PC-9 (cell line): ENCODE data around the gene FAM118A. TPM values are rescaled to one million over a fixed set of nuclear protein-coding genes. Genes with fewer than 3 reads are reported as not detected.

Experiments
- BruUV-seq: library from RNA; stranded (reverse); fragments of 400-500 nt; replicated peaks from 2 replicates; lab custom pipeline; 2021; lab: Mats Ljungman, UMichigan
- CTCF ChIA-PET: fragments of 300-600 bp; sonication (Branson Sonifier 250); formaldehyde crosslinking; loops from one replicate; lab custom pipeline; 2022; ENCODE audit warnings: antibody characterized with exemption; lab: Charles Lee
- POLR2A ChIA-PET: fragments of 300-600 bp; sonication (Branson Sonifier 250); formaldehyde crosslinking; loops from one replicate; lab custom pipeline; 2022; ENCODE audit warnings: antibody characterized with exemption; ENCODE audit not compliant: unreplicated experiment; lab: Charles Lee
- DNase-seq, 2 experiments: peaks; one replicate each; pipeline versions ENCODE4 v3.0.0 to v3.0.0-alpha.2; 2015 to 2022; ENCODE audit warnings: mixed read lengths in 1 of 2
- H2AFZ ChIP-seq: fragments of 200-600 bp; sonication (generic); 2 replicates; pipeline ENCODE4 v1.8.1; 2017; ENCODE audit warnings: antibody characterized with exemption
- H3F3A ChIP-seq: fragments of 200-600 bp; sonication (generic); 2 replicates; pipeline ENCODE4 v1.8.1; 2017; ENCODE audit warnings: antibody characterized with exemption, mild to moderate bottlenecking, low read depth; ENCODE audit not compliant: insufficient read depth
- H3K27ac ChIP-seq: fragments of 200-600 bp; sonication (generic); 2 replicates; pipeline ENCODE4 v1.6.1; 2016; ENCODE audit warnings: mixed run types
- H3K27me3 ChIP-seq: fragments of 200-600 bp; sonication (generic); 2 replicates; pipeline ENCODE4 v1.6.1; 2016; ENCODE audit warnings: low read depth, mixed run types; ENCODE audit not compliant: insufficient read depth
- H3K36me3 ChIP-seq: fragments of 200-600 bp; sonication (generic); 2 replicates; pipeline ENCODE4 v1.6.1; 2016; ENCODE audit warnings: low read depth, mixed run types
- H3K4me1 ChIP-seq: fragments of 200-600 bp; sonication (generic); replicated peaks from 2 replicates; pipeline ENCODE4 v1.6.1; 2016; ENCODE audit warnings: mixed run types; ENCODE audit not compliant: insufficient read depth
- H3K4me2 ChIP-seq: fragments of 200-600 bp; sonication (generic); 2 replicates; pipeline ENCODE4 v1.6.1; 2017; ENCODE audit warnings: mixed run types
- H3K4me3 ChIP-seq: fragments of 200-600 bp; sonication (generic); 2 replicates; pipeline ENCODE4 v1.6.1; 2016; ENCODE audit warnings: mixed run types
- H3K79me2 ChIP-seq: fragments of 200-600 bp; sonication (generic); 2 replicates; pipeline ENCODE4 v1.6.1; 2017; ENCODE audit warnings: low read depth, mixed run types
- H3K9me2 ChIP-seq: fragments of 200-600 bp; sonication (generic); 2 replicates; pipeline ENCODE4 v1.8.1; 2017; ENCODE audit warnings: mild to moderate bottlenecking; ENCODE audit not compliant: insufficient read depth
- H3K9me3 ChIP-seq: fragments of 200-600 bp; sonication (generic); 2 replicates; pipeline ENCODE4 v1.8.1; 2016; ENCODE audit warnings: low read depth; ENCODE audit not compliant: insufficient read depth
- H4K20me1 ChIP-seq: fragments of 200-600 bp; sonication (generic); 2 replicates; pipeline ENCODE4 v1.8.1; 2017; ENCODE audit not compliant: insufficient read depth
- EZH2 ChIP-seq: fragments of 200-600 bp; sonication (generic); IDR thresholded peaks from 2 replicates; pipeline ENCODE4 v1.8.0; 2017; ENCODE audit warnings: antibody characterized with exemption, low read depth
- intact Hi-C: fragments of 100-400 bp; cut with micrococcal nuclease; formaldehyde crosslinking; loops from one replicate; pipeline ENCODE4 v1.10.0; 2022; ENCODE audit not compliant: unreplicated experiment
- total RNA-seq: library from RNA; stranded (reverse); gene quantifications from 2 replicates; pipeline ENCODE4 v1.2.3, GENCODE V29; 2021
- TF ChIP-seq, protein P1 (sequence below): fragments of 200-600 bp; sonication (generic); conservative IDR thresholded peaks from 2 replicates; pipeline ENCODE4 v1.6.1; 2017; ENCODE audit warnings: mixed run types, antibody characterized with exemption, mild to moderate bottlenecking, moderate library complexity

The FAM118A gene
- total RNA-seq, 1 experiment from 2014 or later: 24.4 TPM

GRCh38 chr22:45376703-45377102, 67.0 kb downstream of the FAM118A start:
- Histone ChIP-seq H3K9me3 (no peaks in the 10 kb centered on the region), H2AFZ (no peak overlapping the region), H3K27me3 (no peaks in the 10 kb centered on the region), H3K79me2 (no peaks in the 10 kb centered on the region), H4K20me1 (no peaks in the 10 kb centered on the region), H3K27ac (no peak overlapping the region), H3K4me3 (no peak overlapping the region), H3K9me2 (0 out of 2 replicates have a peak, but pooled peaks cover 1% of the 10 kb centered on the region), H3K36me3 (no peaks in the 10 kb centered on the region), H3F3A (no peaks in the 10 kb centered on the region), H3K4me1 (no peaks in the 10 kb centered on the region), H3K4me2 (no peak overlapping the region)
- TF ChIP-seq, protein P1, sequence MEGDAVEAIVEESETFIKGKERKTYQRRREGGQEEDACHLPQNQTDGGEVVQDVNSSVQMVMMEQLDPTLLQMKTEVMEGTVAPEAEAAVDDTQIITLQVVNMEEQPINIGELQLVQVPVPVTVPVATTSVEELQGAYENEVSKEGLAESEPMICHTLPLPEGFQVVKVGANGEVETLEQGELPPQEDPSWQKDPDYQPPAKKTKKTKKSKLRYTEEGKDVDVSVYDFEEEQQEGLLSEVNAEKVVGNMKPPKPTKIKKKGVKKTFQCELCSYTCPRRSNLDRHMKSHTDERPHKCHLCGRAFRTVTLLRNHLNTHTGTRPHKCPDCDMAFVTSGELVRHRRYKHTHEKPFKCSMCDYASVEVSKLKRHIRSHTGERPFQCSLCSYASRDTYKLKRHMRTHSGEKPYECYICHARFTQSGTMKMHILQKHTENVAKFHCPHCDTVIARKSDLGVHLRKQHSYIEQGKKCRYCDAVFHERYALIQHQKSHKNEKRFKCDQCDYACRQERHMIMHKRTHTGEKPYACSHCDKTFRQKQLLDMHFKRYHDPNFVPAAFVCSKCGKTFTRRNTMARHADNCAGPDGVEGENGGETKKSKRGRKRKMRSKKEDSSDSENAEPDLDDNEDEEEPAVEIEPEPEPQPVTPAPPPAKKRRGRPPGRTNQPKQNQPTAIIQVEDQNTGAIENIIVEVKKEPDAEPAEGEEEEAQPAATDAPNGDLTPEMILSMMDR: no peak
- no peak for TF ChIP-seq EZH2
- DNase-seq: no peak
- POLR2A ChIA-PET: no interaction called here
- CTCF ChIA-PET: interaction anchor here (0.6 to 0.7 kb wide), 2 partner anchors 14 to 151 kb away, joined by 4 to 8 read pairs; no protein-coding TSS in a partner anchor
- intact Hi-C loops: no loop called here
- BruUV-seq: no TSS peak

GRCh38 chr22:45381348-45381747, 71.6 kb downstream of the FAM118A start:
- POLR2A ChIA-PET: no interaction called here
- H3K4me2 ChIP-seq: no peak overlapping the region

GRCh38 chr22:45389546-45389945, 79.8 kb downstream of the FAM118A start:
- no peaks in the 10 kb centered on the region for H3K79me2 ChIP-seq
- H4K20me1 ChIP-seq: no peaks in the 10 kb centered on the region
- peak in 1 of 2 experiments; percentile 38 for DNase-seq
- no peak overlapping the region for H2AFZ ChIP-seq
- ChIA-PET CTCF (no interaction called here), POLR2A (interaction anchor here (0.6 kb wide), 1 partner anchor 105 kb away, joined by 8 read pairs; the partner anchor contains the start of gene UPK3A)
- no peaks in the 10 kb centered on the region for H3K9me3 ChIP-seq
- H3F3A ChIP-seq: no peaks in the 10 kb centered on the region
- no peak overlapping the region for H3K27ac ChIP-seq
- no peaks in the 10 kb centered on the region for H3K4me1 ChIP-seq
- no peaks in the 10 kb centered on the region for H3K9me2 ChIP-seq
- no peak overlapping the region for H3K4me2 ChIP-seq
- intact Hi-C loops: no loop called here
- H3K27me3 ChIP-seq: no peaks in the 10 kb centered on the region
- BruUV-seq: no TSS peak
- H3K36me3 ChIP-seq: no peaks in the 10 kb centered on the region
- H3K4me3 ChIP-seq: no peak overlapping the region
- TF ChIP-seq, protein P1: no peak
- TF ChIP-seq EZH2: no peak

More at GRCh38 chr22:45381348-45381747, 71.6 kb downstream of the FAM118A start:
- Histone ChIP-seq H3K79me2 (no peaks in the 10 kb centered on the region), H3F3A (no peaks in the 10 kb centered on the region), H3K36me3 (no peaks in the 10 kb centered on the region), H3K9me3 (no peaks in the 10 kb centered on the region), H3K4me1 (no peaks in the 10 kb centered on the region), H3K4me3 (no peak overlapping the region), H2AFZ (no peak overlapping the region), H4K20me1 (no peaks in the 10 kb centered on the region), H3K27ac (no peak overlapping the region), H3K9me2 (no peaks in the 10 kb centered on the region), H3K27me3 (no peaks in the 10 kb centered on the region)
- no TSS peak for BruUV-seq
- intact Hi-C loops: no loop called here
- DNase-seq: no peak
- CTCF ChIA-PET: no interaction called here
- TF ChIP-seq EZH2: no peak
- TF ChIP-seq, protein P1: no peak

Other genes starting within 250 kb of the FAM118A start
- 84.0 and 118 TPM in 2 replicates for gene NUP50, start 146.0 kb upstream of the FAM118A start, total RNA-seq
- gene KIAA0930, start 69.0 kb upstream of the FAM118A start, total RNA-seq: 55.5 and 62.6 TPM in 2 replicates
- 1.0 and 1.4 TPM in 2 replicates for gene UPK3A, start 25.0 kb upstream of the FAM118A start, total RNA-seq
- 0.28 and 0.31 TPM in 2 replicates for gene SMC1B, start 103.7 kb downstream of the FAM118A start, total RNA-seq
- gene RIBC2, start 103.8 kb downstream of the FAM118A start, total RNA-seq: 4.0 and 11.0 TPM in 2 replicates
- 158 and 167 TPM in 2 replicates for gene FBLN1, start 192.9 kb downstream of the FAM118A start, total RNA-seq